Gastrocnemius medialis (tissue), 4 donors: ENCODE measurements around the gene GPD1.

ENCODE experiments used
- CTCF ChIP-seq, 5 experiments: fragments of 450-650 bp in 3 of 5; fragments of 200-600 bp in 2 of 5; sonication (generic) in 2 of 5; IDR thresholded peaks in 4 of 5; conservative IDR thresholded peaks in 1 of 5; 1 replicate in 4 of 5; 2 replicates in 1 of 5; pipeline ENCODE4 v1.5.1; 2016 to 2019; ENCODE audit warnings: antibody characterized with exemption in 5 of 5, mild to moderate bottlenecking in 3 of 5, moderate library complexity in 3 of 5
- POLR2A ChIP-seq, 2 donors: fragments of 450-650 bp; IDR thresholded peaks; one replicate each; pipeline ENCODE4 v1.6.1; 2017; ENCODE audit warnings: antibody characterized with exemption in 2 of 2, mild to moderate bottlenecking in 2 of 2, moderate library complexity in 2 of 2

- TF ChIP-seq CTCF (IDR thresholded peaks at IDR 0.05 in 4 of 5, conservative IDR thresholded peaks at IDR 0.05 in 1 of 5) = no peak
- no peak for TF ChIP-seq POLR2A (IDR thresholded peaks at IDR 0.05)
Observed at GRCh38 chr12:50111395-50111692, 7.5 kb downstream of the GPD1 start.
